HCT116 (cell line): ENCODE data around the gene RTN4. TPM values are rescaled to one million over a fixed set of nuclear protein-coding genes. Genes with fewer than 3 reads are reported as not detected.

ENCODE experiments used
- ATAC-seq: fragments of 200-7000 bp; cut with Tn5 transposase; 2 replicates; pipeline ENCODE4 v1.9.1; 2020; ENCODE audit warnings: mild to moderate bottlenecking, moderate library complexity
- BruUV-seq: library from RNA; stranded (reverse); fragments of 400-500 nt; replicated peaks from 2 replicates; lab custom pipeline; 2021; lab: Mats Ljungman, UMichigan
- CTCF ChIA-PET: fragments of 300-600 bp; sonication (Branson Sonifier 250); formaldehyde crosslinking; loops from one replicate; lab custom pipeline; 2021; ENCODE audit warnings: antibody characterized with exemption; lab: Charles Lee
- POLR2A ChIA-PET: fragments of 300-600, 350-600 bp; sonication (Branson Sonifier 250); formaldehyde crosslinking; loops from one replicate; lab custom pipeline; 2021; ENCODE audit warnings: antibody characterized with exemption; lab: Charles Lee
- RAD21 ChIA-PET, 2 experiments: fragments of 300-600 bp; sonication (Branson Sonifier 250); formaldehyde crosslinking; loops; one replicate each; lab custom pipeline; 2023; ENCODE audit warnings: low total read pairs in 2 of 2; ENCODE audit not compliant: uncharacterized antibody in 2 of 2, unreplicated experiment in 2 of 2, low non-redundant PET in 1 of 2; lab: Charles Lee
- DNase-seq: peaks from one replicate; pipeline ENCODE4 v3.0.0-alpha.2; 2010; ENCODE audit warnings: low read depth, low spot score
- H2AFZ ChIP-seq: fragments of 200-600 bp; shearing (Covaris generic), sonication (generic); 2 replicates; pipeline ENCODE4 v1.6.1; 2017; ENCODE audit warnings: low read depth, mixed run types, mixed read lengths, antibody characterized with exemption, low read length; ENCODE audit not compliant: poor library complexity, severe bottlenecking
- H3K27ac ChIP-seq: 2 replicates; pipeline ENCODE4 v1.5.1; 2012; ENCODE audit warnings: low read depth, low read length
- H3K27me3 ChIP-seq: fragments of 200-600 bp; sonication (generic); 2 replicates; pipeline ENCODE4 v1.6.1; 2016; ENCODE audit warnings: mixed run types, low read length, mixed read lengths; ENCODE audit not compliant: insufficient read depth
- H3K36me3 ChIP-seq, 2 experiments: fragments of 200-500 bp in 1 of 2; fragments of 200-600 bp in 1 of 2; sonication (Bioruptor generic) in 1 of 2; sonication (generic) in 1 of 2; 2 replicates each; pipeline versions ENCODE4 v1.5.1 to v1.6.1; 2014 to 2016; ENCODE audit warnings: low read length in 2 of 2, inconsistent platforms in 1 of 2, mixed read lengths in 1 of 2, mixed run types in 1 of 2; ENCODE audit not compliant: insufficient read depth in 2 of 2, control insufficient read depth in 1 of 2
- H3K4me1 ChIP-seq, 2 experiments: fragments of 200-600 bp in 1 of 2; sonication (generic) in 1 of 2; 2 replicates each; pipeline versions ENCODE4 v1.5.1 to v1.6.1; 2012 to 2017; ENCODE audit warnings: low read length in 2 of 2, inconsistent platforms in 1 of 2, mild to moderate bottlenecking in 1 of 2, mixed read lengths in 1 of 2, mixed run types in 1 of 2, moderate library complexity in 1 of 2; ENCODE audit not compliant: insufficient read depth in 2 of 2, control insufficient read depth in 1 of 2
- H3K4me2 ChIP-seq: fragments of 200-600 bp; sonication (generic); 2 replicates; pipeline ENCODE4 v1.6.1; 2017; ENCODE audit warnings: mixed run types, low read length, mixed read lengths
- H3K4me3 ChIP-seq, 2 experiments: fragments of 200-600 bp in 1 of 2; sonication (generic) in 1 of 2; replicated peaks in 1 of 2; 2 replicates each; pipeline ENCODE4 v1.5.1; 2011 to 2016; ENCODE audit warnings: low read length in 2 of 2, control low read depth in 1 of 2, low read depth in 1 of 2, mild to moderate bottlenecking in 1 of 2, mixed read lengths in 1 of 2, mixed run types in 1 of 2
- H3K79me2 ChIP-seq: fragments of 200-600 bp; sonication (generic); 2 replicates; pipeline ENCODE4 v1.6.1; 2017; ENCODE audit warnings: mild to moderate bottlenecking, mixed run types, low read length, moderate library complexity, mixed read lengths; ENCODE audit not compliant: insufficient read depth
- H3K9ac ChIP-seq: fragments of 200-600 bp; sonication (generic); 2 replicates; pipeline ENCODE4 v1.6.1; 2016; ENCODE audit warnings: low read length, mixed read lengths
- H3K9me2 ChIP-seq: fragments of 200-600 bp; sonication (generic), shearing (Covaris generic); 2 replicates; pipeline ENCODE4 v1.6.1; 2017; ENCODE audit warnings: mixed run types, mild to moderate bottlenecking, moderate library complexity; ENCODE audit not compliant: insufficient read depth
- H3K9me3 ChIP-seq, 2 experiments: fragments of 200-500 bp in 1 of 2; fragments of 200-600 bp in 1 of 2; sonication (Bioruptor generic) in 1 of 2; sonication (generic) in 1 of 2; 2 replicates each; pipeline ENCODE4 v1.6.1; 2014 to 2017; ENCODE audit warnings: low read length in 2 of 2, mixed read lengths in 2 of 2, inconsistent platforms in 1 of 2, low read depth in 1 of 2, mild to moderate bottlenecking in 1 of 2, mixed run types in 1 of 2, moderate library complexity in 1 of 2; ENCODE audit not compliant: control insufficient read depth in 1 of 2, insufficient read depth in 1 of 2
- H4K20me1 ChIP-seq: fragments of 200-600 bp; sonication (generic), shearing (Covaris generic); 2 replicates; pipeline ENCODE4 v1.6.1; 2017; ENCODE audit warnings: mixed run types, mild to moderate bottlenecking, moderate library complexity; ENCODE audit not compliant: insufficient read depth
- CBX3 ChIP-seq: IDR thresholded peaks from 2 replicates; pipeline ENCODE4 v1.6.1; 2012; ENCODE audit warnings: low read depth
- CEBPB ChIP-seq: IDR thresholded peaks from 2 replicates; pipeline ENCODE4 v1.6.1; 2012; ENCODE audit warnings: low read depth
- CTCF ChIP-seq, 3 experiments: fragments of 200-600 bp in 1 of 3; sonication (generic) in 1 of 3; IDR thresholded peaks in 2 of 3; conservative IDR thresholded peaks in 1 of 3; 2 replicates each; pipeline ENCODE4 v1.5.1; 2012 to 2017; ENCODE audit warnings: low read depth in 2 of 3, low read length in 2 of 3, antibody characterized with exemption in 1 of 3, borderline replicate concordance in 1 of 3, control low read depth in 1 of 3, mild to moderate bottlenecking in 1 of 3, mixed read lengths in 1 of 3, mixed run types in 1 of 3, moderate library complexity in 1 of 3; ENCODE audit not compliant: insufficient read depth in 1 of 3
- EGR1 ChIP-seq: IDR thresholded peaks from 2 replicates; pipeline ENCODE4 v1.6.1; 2012; ENCODE audit warnings: low read depth
- EZH2phosphoT487 ChIP-seq: fragments of 200-600 bp; IDR thresholded peaks from 2 replicates; pipeline ENCODE4 v1.6.1; 2018; ENCODE audit warnings: antibody characterized with exemption, borderline replicate concordance
- JUND ChIP-seq: IDR thresholded peaks from 2 replicates; pipeline ENCODE4 v1.6.1; 2012
- POLR2A ChIP-seq: IDR thresholded peaks from 2 replicates; pipeline ENCODE4 v1.7.0; 2011; ENCODE audit warnings: borderline replicate concordance; ENCODE audit not compliant: insufficient read depth, insufficient read length; ENCODE audit errors: extremely low read depth
- RAD21 ChIP-seq: IDR thresholded peaks from 2 replicates; pipeline ENCODE4 v1.6.1; 2012; ENCODE audit warnings: low read depth, mild to moderate bottlenecking
- REST ChIP-seq: IDR thresholded peaks from 2 replicates; pipeline ENCODE4 v1.6.1; 2012; ENCODE audit warnings: low read depth
- SIN3A ChIP-seq: IDR thresholded peaks from 2 replicates; pipeline ENCODE4 v1.6.1; 2012; ENCODE audit warnings: low read depth
- SP1 ChIP-seq: IDR thresholded peaks from 2 replicates; pipeline ENCODE4 v1.6.1; 2012; ENCODE audit warnings: low read depth
- SRF ChIP-seq: IDR thresholded peaks from 2 replicates; pipeline ENCODE4 v1.6.1; 2012; ENCODE audit warnings: low read depth
- TCF7L2 ChIP-seq: IDR thresholded peaks from 2 replicates; pipeline ENCODE4 v1.7.0; 2011; ENCODE audit warnings: borderline replicate concordance, inconsistent platforms; ENCODE audit not compliant: insufficient read depth, insufficient read length; ENCODE audit errors: extremely low read depth
- YY1 ChIP-seq: IDR thresholded peaks from 2 replicates; pipeline ENCODE4 v1.6.1; 2011; ENCODE audit warnings: low read length, low read depth, moderate library complexity, mild to moderate bottlenecking; ENCODE audit not compliant: insufficient replicate concordance; ENCODE audit errors: extremely low read depth
- ZFX ChIP-seq: fragments of 450-650 bp; IDR thresholded peaks from 2 replicates; pipeline ENCODE4 v1.6.1; 2017
- ZNF274 ChIP-seq: fragments of 200-500 bp; sonication (Bioruptor generic); IDR thresholded peaks from 2 replicates; pipeline ENCODE4 v1.6.1; 2014; ENCODE audit warnings: mild to moderate bottlenecking, low read depth, low read length, inconsistent platforms
- intact Hi-C: fragments of 100-400 bp; cut with micrococcal nuclease; formaldehyde crosslinking; loops from 2 replicates; pipeline ENCODE4 v1.10.0; 2022
- total RNA-seq: library from RNA; stranded (reverse); gene quantifications from one replicate; pipeline ENCODE4 v1.2.1, GENCODE V29; 2021; ENCODE audit not compliant: unreplicated experiment
- TF ChIP-seq, protein P1 (sequence below): IDR thresholded peaks from 2 replicates; pipeline ENCODE4 v1.6.1; 2012

The RTN4 gene
- total RNA-seq, 1 experiment from 2014 or later, result 221 TPM

GRCh38 chr2:55078956-55079355 is 28.7 kb upstream of the RTN4 start (continued):
- TF ChIP-seq REST (no peak), CBX3 (no peak), RAD21 (no peak)
- TF ChIP-seq, all 23 proteins: peak for 0

DNA sequence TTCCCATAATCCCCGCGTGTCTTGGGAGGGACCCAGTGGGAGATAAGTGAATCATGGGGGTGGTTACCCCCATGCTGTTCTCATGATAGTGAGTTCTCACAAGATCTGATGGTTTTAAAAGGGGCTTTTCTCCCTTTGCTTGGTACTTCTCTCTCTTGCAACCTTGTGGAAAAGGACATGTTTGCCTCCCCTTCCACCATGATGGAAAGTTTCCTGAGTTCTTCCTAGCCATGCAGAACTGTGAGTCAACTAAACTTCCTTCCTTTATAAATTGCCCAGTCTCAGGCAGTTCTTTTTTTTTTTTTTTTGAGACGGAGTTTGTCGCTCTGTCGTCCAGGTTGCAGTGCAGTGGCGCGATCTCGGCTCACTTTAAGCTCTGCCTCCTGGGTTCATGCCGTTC is 26.5 kb upstream of the RTN4 start:
- H3K27me3 ChIP-seq, result no peaks in the 10 kb centered on the region
- no peaks in the 10 kb centered on the region for H3K4me1 ChIP-seq
- BruUV-seq, result no TSS peak
- intact Hi-C loops, result no loop called here
- DNase-seq, result no peak
- no peak overlapping the region for H3K27ac ChIP-seq
- H3K4me3 ChIP-seq, result no peak overlapping the region
- no peaks in the 10 kb centered on the region for H3K36me3 ChIP-seq
- no peak overlapping the region for H2AFZ ChIP-seq
- H4K20me1 ChIP-seq, result no peaks in the 10 kb centered on the region
- ChIA-PET CTCF (no interaction called here), POLR2A (no interaction called here), RAD21 (no interaction called here)
- no peaks in the 10 kb centered on the region for H3K79me2 ChIP-seq
- H3K9me3 ChIP-seq, result no peaks in the 10 kb centered on the region
- H3K9ac ChIP-seq, result no peak overlapping the region
- H3K4me2 ChIP-seq, result no peak overlapping the region
- no peak for ATAC-seq
- H3K9me2 ChIP-seq, result no peaks in the 10 kb centered on the region
- TF ChIP-seq CTCF (IDR thresholded peaks at IDR 0.05 in 2 of 3, conservative IDR thresholded peaks at IDR 0.05 in 1 of 3; ENCODE audit: borderline replicate concordance in 1 of 3, insufficient read depth in 1 of 3, low read depth in 2 of 3, low read length in 2 of 3) (no peak), ZFX (no peak), JUND (no peak), SP1 (no peak), REST (no peak), CEBPB (no peak), SRF (no peak), RAD21 (no peak), TCF7L2 (no peak), POLR2A (no peak), YY1 (no peak), ZNF274 (no peak), EZH2phosphoT487 (no peak), SIN3A (no peak), EGR1 (no peak)
- TF ChIP-seq, protein P1, sequence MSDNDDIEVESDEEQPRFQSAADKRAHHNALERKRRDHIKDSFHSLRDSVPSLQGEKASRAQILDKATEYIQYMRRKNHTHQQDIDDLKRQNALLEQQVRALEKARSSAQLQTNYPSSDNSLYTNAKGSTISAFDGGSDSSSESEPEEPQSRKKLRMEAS, result no peak
